Measurements from ENCODE around the gene ZNF497.

The ZNF497 gene

DNA sequence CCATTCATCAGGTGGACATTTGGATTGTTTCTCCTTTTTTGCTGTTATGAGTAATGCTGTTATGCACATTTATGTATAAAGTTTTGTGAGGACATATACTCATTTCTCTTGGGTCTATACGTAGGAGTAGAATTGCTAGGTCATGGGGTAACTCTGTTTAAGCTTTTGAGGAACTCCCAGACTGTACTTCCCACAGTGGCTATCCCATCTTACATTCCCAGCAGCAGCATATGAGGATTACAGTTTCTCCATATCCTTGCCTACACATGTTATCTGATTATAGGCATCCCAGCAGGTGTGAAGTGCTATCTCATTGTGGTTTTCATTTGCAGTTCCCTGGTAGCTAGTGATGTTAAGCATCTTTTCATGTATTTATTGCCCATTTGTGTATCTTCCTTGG, 29.9 kb downstream of the ZNF497 start:
- no CpG with 5 or more reads among the region's 1 CpG for WGBS
- no peak overlapping the region for H3K27ac ChIP-seq (ENCODE audit: low read length, poor library complexity, severe bottlenecking)
- H2BK120ac ChIP-seq (ENCODE audit: low read depth, low read length) = no peak overlapping the region
- H3K4ac ChIP-seq (ENCODE audit: low read depth in 1 of 2, low read length in 2 of 2) = no peak overlapping the region
- H3K4me1 ChIP-seq (ENCODE audit: control insufficient read depth, insufficient read depth, low read depth, low read length) = peaks cover 8% of the 10 kb centered on the region
- no peak overlapping the region for H4K91ac ChIP-seq (ENCODE audit: low read length)
- H3K14ac ChIP-seq (ENCODE audit: low read length in 2 of 2) = no peak overlapping the region
- H3K9ac ChIP-seq (ENCODE audit: low read length) = no peak overlapping the region
- peaks cover 28 to 29% of the 10 kb centered on the region in 2 experiments for H3K36me3 ChIP-seq (ENCODE audit: control insufficient read depth in 1 of 2, insufficient read depth in 2 of 2, low read depth in 1 of 2, low read length in 2 of 2)
- H3K4me2 ChIP-seq (ENCODE audit: low read length, poor library complexity, severe bottlenecking) = no peak overlapping the region
- no peak for DNase-seq
- H4K8ac ChIP-seq (ENCODE audit: low read length) = no peak overlapping the region
- H2BK5ac ChIP-seq (ENCODE audit: low read depth, low read length, poor library complexity, severe bottlenecking) = no peak overlapping the region
- no peak overlapping the region for H2BK15ac ChIP-seq (ENCODE audit: low read depth, poor library complexity, severe bottlenecking)
- peaks cover 28% of the 10 kb centered on the region for H3K79me1 ChIP-seq (replicated peaks; ENCODE audit: low read length, poor library complexity, severe bottlenecking)
- no peaks in the 10 kb centered on the region for H3K27me3 ChIP-seq (ENCODE audit: control insufficient read depth in 1 of 2, insufficient read depth in 1 of 2, low read length in 2 of 2)
- H2AK5ac ChIP-seq (ENCODE audit: low read length, severe bottlenecking) = no peak overlapping the region
- H3K9me3 ChIP-seq (ENCODE audit: control insufficient read depth, low read length) = no peaks in the 10 kb centered on the region
- H3K23ac ChIP-seq (ENCODE audit: low read length in 2 of 2) = no peak overlapping the region
- no peak overlapping the region for H2AFZ ChIP-seq (ENCODE audit: low read depth, low read length)
- H3K4me3 ChIP-seq (ENCODE audit: insufficient read depth in 1 of 2, low read depth in 1 of 2, low read length in 2 of 2) = no peak overlapping the region
- H2BK12ac ChIP-seq (ENCODE audit: low read length in 2 of 2) = no peak overlapping the region
- H3K18ac ChIP-seq (ENCODE audit: low read depth in 1 of 2, low read length in 2 of 2) = no peak overlapping the region

DNA sequence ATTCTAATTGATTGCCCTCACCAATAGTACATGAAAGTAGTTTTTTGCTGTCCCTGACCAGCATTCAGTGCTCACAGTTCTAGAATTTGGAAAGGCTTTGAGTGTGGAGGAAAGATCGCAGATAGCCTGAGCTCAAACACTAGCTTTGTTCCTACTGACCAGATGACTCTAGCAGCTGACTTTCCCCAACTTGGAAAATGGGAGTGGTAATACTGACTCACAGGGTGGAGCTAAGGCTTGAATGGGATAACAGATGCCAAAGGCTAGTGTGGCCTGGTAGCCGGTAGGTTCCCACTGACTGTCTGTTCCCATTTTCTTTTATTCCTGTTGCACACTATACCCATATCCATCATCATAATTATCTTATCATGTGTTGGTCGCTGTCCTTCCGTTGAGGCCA, 32.1 kb downstream of the ZNF497 start:
- Histone ChIP-seq H3K23ac (ENCODE audit: low read length in 2 of 2) (no peak overlapping the region), H3K4me2 (ENCODE audit: low read length, poor library complexity, severe bottlenecking) (no peak overlapping the region), H2BK12ac (ENCODE audit: low read length in 2 of 2) (no peak overlapping the region), H2BK120ac (ENCODE audit: low read depth, low read length) (no peak overlapping the region), H2BK15ac (ENCODE audit: low read depth, poor library complexity, severe bottlenecking) (no peak overlapping the region), H3K18ac (ENCODE audit: low read depth in 1 of 2, low read length in 2 of 2) (no peak overlapping the region), H3K14ac (ENCODE audit: low read length in 2 of 2) (no peak overlapping the region), H3K27ac (ENCODE audit: low read length, poor library complexity, severe bottlenecking) (no peak overlapping the region), H2AFZ (ENCODE audit: low read depth, low read length) (no peak overlapping the region), H3K9ac (ENCODE audit: low read length) (peak overlapping the region; percentile 82), H2BK5ac (ENCODE audit: low read depth, low read length, poor library complexity, severe bottlenecking) (no peak overlapping the region), H4K91ac (ENCODE audit: low read length) (no peak overlapping the region), H2AK5ac (ENCODE audit: low read length, severe bottlenecking) (no peak overlapping the region), H3K4me3 (ENCODE audit: insufficient read depth in 1 of 2, low read depth in 1 of 2, low read length in 2 of 2) (peak overlapping the region in 1 of 2 experiments; percentile 41), H3K4ac (ENCODE audit: low read depth in 1 of 2, low read length in 2 of 2) (no peak overlapping the region), H3K79me1 (replicated peaks; ENCODE audit: low read length, poor library complexity, severe bottlenecking) (peaks cover 24% of the 10 kb centered on the region), H3K36me3 (ENCODE audit: control insufficient read depth in 1 of 2, insufficient read depth in 2 of 2, low read depth in 1 of 2, low read length in 2 of 2) (peaks cover 9 to 11% of the 10 kb centered on the region in 2 experiments), H3K9me3 (ENCODE audit: control insufficient read depth, low read length) (no peaks in the 10 kb centered on the region), H3K4me1 (ENCODE audit: control insufficient read depth, insufficient read depth, low read depth, low read length) (peaks cover 17% of the 10 kb centered on the region), H3K27me3 (ENCODE audit: control insufficient read depth in 1 of 2, insufficient read depth in 1 of 2, low read length in 2 of 2) (no peaks in the 10 kb centered on the region), H4K8ac (ENCODE audit: low read length) (no peak overlapping the region)
- WGBS = 94% methylated on average over 4 of the region's 4 CpGs
- DNase-seq = peak; percentile 82

DNA sequence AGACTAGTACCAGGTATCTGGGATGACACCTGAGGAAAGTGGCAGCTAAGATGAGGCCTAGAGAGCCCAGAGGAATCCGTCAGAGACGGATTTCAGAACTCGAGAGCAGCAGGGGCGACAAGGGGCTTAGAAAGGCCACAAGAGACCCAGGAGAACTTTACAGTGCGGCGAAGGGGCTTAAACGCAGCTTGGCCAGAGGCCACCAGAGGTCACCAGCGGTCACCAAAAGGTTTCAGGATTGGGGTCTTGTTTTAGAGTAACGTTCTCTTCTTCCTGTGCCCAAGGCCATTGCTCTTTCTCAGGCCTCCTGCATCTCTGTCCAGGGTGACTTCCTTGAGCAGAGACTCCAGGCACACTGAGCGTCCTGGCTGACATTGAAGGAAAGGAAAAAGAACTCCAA, 33.6 kb downstream of the ZNF497 start:
- H3K4ac ChIP-seq (ENCODE audit: low read depth in 1 of 2, low read length in 2 of 2) = no peak overlapping the region
- H2BK5ac ChIP-seq (ENCODE audit: low read depth, low read length, poor library complexity, severe bottlenecking) = peak overlapping the region; percentile 20
- H3K36me3 ChIP-seq (ENCODE audit: control insufficient read depth in 1 of 2, insufficient read depth in 2 of 2, low read depth in 1 of 2, low read length in 2 of 2) = peaks cover 0 to 6% of the 10 kb centered on the region in 2 experiments
- DNase-seq = no peak
- H3K9ac ChIP-seq (ENCODE audit: low read length) = no peak overlapping the region
- no peak overlapping the region for H2BK12ac ChIP-seq (ENCODE audit: low read length in 2 of 2)
- no peak overlapping the region for H4K91ac ChIP-seq (ENCODE audit: low read length)
- H3K9me3 ChIP-seq (ENCODE audit: control insufficient read depth, low read length) = no peaks in the 10 kb centered on the region
- no peak overlapping the region for H3K18ac ChIP-seq (ENCODE audit: low read depth in 1 of 2, low read length in 2 of 2)
- no peak overlapping the region for H2AK5ac ChIP-seq (ENCODE audit: low read length, severe bottlenecking)
- peak overlapping the region; percentile 72 for H4K8ac ChIP-seq (ENCODE audit: low read length)
- no peaks in the 10 kb centered on the region for H3K27me3 ChIP-seq (ENCODE audit: control insufficient read depth in 1 of 2, insufficient read depth in 1 of 2, low read length in 2 of 2)
- peaks cover 28% of the 10 kb centered on the region for H3K79me1 ChIP-seq (replicated peaks; ENCODE audit: low read length, poor library complexity, severe bottlenecking)
- no peak overlapping the region for H3K23ac ChIP-seq (ENCODE audit: low read length in 2 of 2)
- peaks cover 21% of the 10 kb centered on the region for H3K4me1 ChIP-seq (ENCODE audit: control insufficient read depth, insufficient read depth, low read depth, low read length)
- 31% methylated on average over 10 of the region's 10 CpGs for WGBS
- no peak overlapping the region for H3K4me2 ChIP-seq (ENCODE audit: low read length, poor library complexity, severe bottlenecking)
- no peak overlapping the region for H2BK15ac ChIP-seq (ENCODE audit: low read depth, poor library complexity, severe bottlenecking)
- H3K14ac ChIP-seq (ENCODE audit: low read length in 2 of 2) = no peak overlapping the region
- H3K27ac ChIP-seq (ENCODE audit: low read length, poor library complexity, severe bottlenecking) = no peak overlapping the region
- no peak overlapping the region for H2BK120ac ChIP-seq (ENCODE audit: low read depth, low read length)
- no peak overlapping the region for H2AFZ ChIP-seq (ENCODE audit: low read depth, low read length)
- no peak overlapping the region for H3K4me3 ChIP-seq (ENCODE audit: insufficient read depth in 1 of 2, low read depth in 1 of 2, low read length in 2 of 2)

DNA sequence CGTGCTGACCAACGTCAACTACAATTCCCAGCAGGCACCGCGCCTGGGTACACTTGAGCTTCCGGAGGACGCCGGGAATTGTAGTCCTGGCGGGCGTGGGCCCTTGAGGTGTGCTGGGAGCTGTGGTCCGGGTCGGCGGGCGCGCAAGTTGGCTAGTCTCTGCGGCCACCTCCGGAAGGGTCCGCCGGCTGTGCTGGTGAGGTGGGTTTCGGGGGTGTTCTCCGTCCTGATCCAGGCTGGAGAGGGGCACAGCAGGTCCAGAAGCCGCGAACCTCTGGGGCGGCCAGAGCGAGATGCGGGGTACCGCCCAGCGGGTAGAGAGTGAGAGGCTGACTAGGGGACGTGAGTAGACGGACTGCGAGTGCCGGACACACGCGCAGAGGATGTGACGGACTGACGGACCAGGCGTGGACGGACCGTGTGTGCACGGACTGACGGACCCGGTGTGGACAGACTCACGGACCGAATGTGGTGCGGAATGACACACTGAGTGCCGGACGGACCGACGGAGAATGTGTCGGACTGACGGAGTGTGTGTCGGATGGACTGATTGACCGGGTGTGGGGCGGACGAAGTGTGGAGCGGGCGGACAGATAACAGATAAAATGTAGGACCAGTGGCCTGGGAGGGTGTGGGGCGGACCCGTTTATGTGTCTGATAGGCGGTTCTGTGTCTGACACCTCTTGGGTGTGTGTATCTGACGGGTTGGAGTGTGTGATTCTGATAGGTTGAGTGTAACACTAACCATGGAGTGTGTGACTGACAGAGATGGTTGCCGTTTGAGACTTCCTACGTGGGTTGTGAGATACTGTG, 35.4 kb downstream of the ZNF497 start, which contains the start of gene ZSCAN22:
Gene ZSCAN22 (plus strand): TSS at position 81 of the 813 bp plus-strand sequence. CDS start 7,809 bp downstream, outside the sequence.
- Histone ChIP-seq H3K4me2 (ENCODE audit: low read length, poor library complexity, severe bottlenecking) (peak within 1 kb of the TSS; percentile 93), H3K79me1 (replicated peaks; ENCODE audit: low read length, poor library complexity, severe bottlenecking) (peaks cover 38% of the 10 kb centered on the region), H3K14ac (ENCODE audit: low read length in 2 of 2) (peak within 1 kb of the TSS in 1 of 2 experiments; percentile 91), H2BK120ac (ENCODE audit: low read depth, low read length) (peak within 1 kb of the TSS; percentile 71), H2BK12ac (ENCODE audit: low read length in 2 of 2) (peak within 1 kb of the TSS; percentile 23 to 45), H3K18ac (ENCODE audit: low read depth in 1 of 2, low read length in 2 of 2) (peak within 1 kb of the TSS; percentile 96 to 97), H2BK5ac (ENCODE audit: low read depth, low read length, poor library complexity, severe bottlenecking) (no peak within 1 kb of the TSS), H3K4me3 (ENCODE audit: insufficient read depth in 1 of 2, low read depth in 1 of 2, low read length in 2 of 2) (peak within 1 kb of the TSS; percentile 97 to 99), H3K4ac (ENCODE audit: low read depth in 1 of 2, low read length in 2 of 2) (peak within 1 kb of the TSS; percentile 83 to 85), H2BK15ac (ENCODE audit: low read depth, poor library complexity, severe bottlenecking) (peak within 1 kb of the TSS; percentile 88), H3K27ac (ENCODE audit: low read length, poor library complexity, severe bottlenecking) (peak within 1 kb of the TSS; percentile 89), H3K4me1 (ENCODE audit: control insufficient read depth, insufficient read depth, low read depth, low read length) (peaks cover 21% of the 10 kb centered on the region), H3K9me3 (ENCODE audit: control insufficient read depth, low read length) (no peaks in the 10 kb centered on the region), H4K8ac (ENCODE audit: low read length) (peak within 1 kb of the TSS; percentile 97), H4K91ac (ENCODE audit: low read length) (peak within 1 kb of the TSS; percentile 98), H3K9ac (ENCODE audit: low read length) (peak within 1 kb of the TSS; percentile 93), H2AK5ac (ENCODE audit: low read length, severe bottlenecking) (no peak within 1 kb of the TSS), H3K27me3 (ENCODE audit: control insufficient read depth in 1 of 2, insufficient read depth in 1 of 2, low read length in 2 of 2) (no peaks in the 10 kb centered on the region), H2AFZ (ENCODE audit: low read depth, low read length) (peak within 1 kb of the TSS; percentile 83), H3K23ac (ENCODE audit: low read length in 2 of 2) (peak within 1 kb of the TSS in 1 of 2 experiments; percentile 85), H3K36me3 (ENCODE audit: control insufficient read depth in 1 of 2, insufficient read depth in 2 of 2, low read depth in 1 of 2, low read length in 2 of 2) (peaks cover 5 to 15% of the 10 kb centered on the region in 2 experiments)
- under 1% methylated on average over 58 of the region's 62 CpGs for WGBS
- DNase-seq = peak; percentile 98

Data from mesenchymal stem cell (in vitro differentiated cells and primary cell).